Thoracic aorta (tissue), 2 donors: ENCODE measurements around the gene FMN2. TPM values are rescaled to one million over a fixed set of nuclear protein-coding genes. Genes with fewer than 3 reads are reported as not detected.

Source experiments
- ATAC-seq: fragments of 150-250 bp; one replicate; pipeline ENCODE4 v1.8.0; 2017; ENCODE audit warnings: low read depth; ENCODE audit not compliant: insufficient number of reproducible peaks, low FRiP score
- DNase-seq: peaks from one replicate; pipeline ENCODE4 v3.0.0-alpha.2; 2020; ENCODE audit warnings: low spot score
- H3K27ac ChIP-seq, 2 donors: fragments of 200-600 bp; sonication (generic); 1 replicate in 1 of 2; 2 replicates in 1 of 2; pipeline ENCODE4 v1.5.1; 2016; ENCODE audit warnings: mild to moderate bottlenecking in 2 of 2, moderate library complexity in 2 of 2
- H3K27me3 ChIP-seq: fragments of 200-600 bp; sonication (generic); replicated peaks from 2 replicates; pipeline ENCODE4 v1.6.0; 2016; ENCODE audit warnings: mild to moderate bottlenecking; ENCODE audit not compliant: insufficient read depth
- H3K36me3 ChIP-seq: fragments of 200-600 bp; sonication (generic); one replicate; pipeline ENCODE4 v1.5.1; 2016
- H3K4me1 ChIP-seq, 2 donors: fragments of 200-600 bp; sonication (generic); 1 replicate in 1 of 2; 2 replicates in 1 of 2; pipeline versions ENCODE4 v1.5.1 to v1.6.0; 2016; ENCODE audit warnings: low read depth in 2 of 2, mild to moderate bottlenecking in 1 of 2; ENCODE audit not compliant: control insufficient read depth in 1 of 2
- H3K4me3 ChIP-seq: fragments of 200-600 bp; sonication (generic); 2 replicates; pipeline ENCODE4 v1.5.1; 2016; ENCODE audit warnings: mild to moderate bottlenecking
- H3K9me3 ChIP-seq: fragments of 200-600 bp; sonication (generic); 2 replicates; pipeline ENCODE4 v1.5.1; 2016
- total RNA-seq, 2 donors: library from RNA; depleted of rRNA; stranded (reverse); fragments of >200 nt; gene quantifications; one replicate each; pipeline versions ENCODE4 v1.1.0 to v1.2.3, GENCODE V29; 2016
- TF ChIP-seq, protein P1 (sequence below): fragments of 200-600 bp; sonication (generic); IDR thresholded peaks from one replicate; pipeline ENCODE4 v1.5.1; 2019; ENCODE audit warnings: antibody characterized with exemption

FMN2 gene
- total RNA-seq, 2 donors from 2014 or later = 0.14 to 0.71 TPM

DNA sequence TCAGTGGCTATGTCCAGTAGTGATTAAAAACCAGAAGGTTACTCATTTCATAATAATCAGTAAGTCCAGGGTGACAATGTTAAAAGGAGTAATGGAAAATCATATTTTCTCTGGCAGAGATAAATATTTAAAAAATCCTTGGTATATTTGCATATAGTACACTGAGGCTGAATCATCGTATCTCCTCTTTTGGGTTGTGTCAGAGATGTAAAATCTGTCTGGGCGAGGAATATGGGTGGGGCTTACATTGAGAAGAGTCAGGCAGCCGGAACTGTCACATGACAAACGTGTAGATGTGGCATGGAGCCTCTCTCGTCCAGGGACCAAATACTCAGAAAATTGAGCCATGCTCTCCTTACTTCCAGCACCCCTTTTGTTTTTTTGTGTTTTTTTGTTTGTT lies 120.9 kb downstream of the FMN2 start:
- H3K9me3 ChIP-seq = no peaks in the 10 kb centered on the region

DNA sequence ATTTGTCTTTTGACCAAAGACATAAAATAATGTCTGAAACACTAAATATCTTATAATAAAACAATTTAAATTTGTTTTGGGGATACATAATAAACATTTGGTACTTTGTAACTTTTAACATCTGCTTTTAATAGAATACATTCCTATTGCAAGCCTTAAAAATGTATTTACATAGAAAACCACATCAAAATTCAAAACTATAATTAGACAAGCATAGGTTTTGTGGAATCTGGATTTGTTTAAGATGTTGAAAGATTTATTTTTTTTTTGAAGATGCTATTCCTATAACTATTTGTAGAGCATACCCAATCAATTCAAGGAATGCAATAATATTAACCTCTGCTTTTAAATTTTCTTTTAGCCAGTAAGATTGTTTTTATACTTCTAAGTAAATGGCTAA lies 125.7 kb downstream of the FMN2 start:
- Histone ChIP-seq H3K4me3 (no peak overlapping the region), H3K9me3 (no peaks in the 10 kb centered on the region), H3K27me3 (no peaks in the 10 kb centered on the region), H3K4me1 (no peaks in the 10 kb centered on the region), H3K36me3 (no peaks in the 10 kb centered on the region), H3K27ac (no peak overlapping the region)
- no peak for DNase-seq
- no peak for ATAC-seq
- TF ChIP-seq, protein P1, sequence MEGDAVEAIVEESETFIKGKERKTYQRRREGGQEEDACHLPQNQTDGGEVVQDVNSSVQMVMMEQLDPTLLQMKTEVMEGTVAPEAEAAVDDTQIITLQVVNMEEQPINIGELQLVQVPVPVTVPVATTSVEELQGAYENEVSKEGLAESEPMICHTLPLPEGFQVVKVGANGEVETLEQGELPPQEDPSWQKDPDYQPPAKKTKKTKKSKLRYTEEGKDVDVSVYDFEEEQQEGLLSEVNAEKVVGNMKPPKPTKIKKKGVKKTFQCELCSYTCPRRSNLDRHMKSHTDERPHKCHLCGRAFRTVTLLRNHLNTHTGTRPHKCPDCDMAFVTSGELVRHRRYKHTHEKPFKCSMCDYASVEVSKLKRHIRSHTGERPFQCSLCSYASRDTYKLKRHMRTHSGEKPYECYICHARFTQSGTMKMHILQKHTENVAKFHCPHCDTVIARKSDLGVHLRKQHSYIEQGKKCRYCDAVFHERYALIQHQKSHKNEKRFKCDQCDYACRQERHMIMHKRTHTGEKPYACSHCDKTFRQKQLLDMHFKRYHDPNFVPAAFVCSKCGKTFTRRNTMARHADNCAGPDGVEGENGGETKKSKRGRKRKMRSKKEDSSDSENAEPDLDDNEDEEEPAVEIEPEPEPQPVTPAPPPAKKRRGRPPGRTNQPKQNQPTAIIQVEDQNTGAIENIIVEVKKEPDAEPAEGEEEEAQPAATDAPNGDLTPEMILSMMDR = no peak

More for the DNA sequence above, 120.9 kb downstream of the FMN2 start:
- Histone ChIP-seq H3K4me1 (no peaks in the 10 kb centered on the region), H3K27me3 (no peaks in the 10 kb centered on the region), H3K4me3 (no peak overlapping the region), H3K36me3 (no peaks in the 10 kb centered on the region), H3K27ac (no peak overlapping the region)
- ATAC-seq (no peak), DNase-seq (no peak)
- TF ChIP-seq, protein P1 = no peak

DNA sequence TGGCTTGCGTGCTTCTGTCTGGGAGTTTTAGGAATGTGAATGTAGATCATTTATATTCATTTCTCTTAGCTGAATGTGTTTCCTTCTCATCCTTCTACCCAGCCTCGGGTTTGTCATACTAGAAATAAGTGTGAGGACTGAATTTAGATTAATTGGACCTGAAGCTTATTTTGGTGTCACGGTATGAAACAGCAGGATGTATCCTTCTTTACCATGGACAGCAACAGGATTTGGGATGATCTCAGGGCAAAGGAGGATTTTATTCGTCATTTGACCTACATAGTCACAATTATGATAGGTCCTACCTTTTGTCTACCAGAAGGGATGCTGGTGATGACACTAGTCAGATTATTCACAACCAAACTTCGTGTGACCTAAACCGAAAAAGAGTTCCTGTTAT lies 127.4 kb downstream of the FMN2 start:
- Histone ChIP-seq H3K27ac (no peak overlapping the region), H3K27me3 (no peaks in the 10 kb centered on the region), H3K4me1 (no peaks in the 10 kb centered on the region), H3K4me3 (no peak overlapping the region), H3K36me3 (no peaks in the 10 kb centered on the region), H3K9me3 (no peaks in the 10 kb centered on the region)
- TF ChIP-seq, protein P1 = no peak
- ATAC-seq = no peak
- no peak for DNase-seq

DNA sequence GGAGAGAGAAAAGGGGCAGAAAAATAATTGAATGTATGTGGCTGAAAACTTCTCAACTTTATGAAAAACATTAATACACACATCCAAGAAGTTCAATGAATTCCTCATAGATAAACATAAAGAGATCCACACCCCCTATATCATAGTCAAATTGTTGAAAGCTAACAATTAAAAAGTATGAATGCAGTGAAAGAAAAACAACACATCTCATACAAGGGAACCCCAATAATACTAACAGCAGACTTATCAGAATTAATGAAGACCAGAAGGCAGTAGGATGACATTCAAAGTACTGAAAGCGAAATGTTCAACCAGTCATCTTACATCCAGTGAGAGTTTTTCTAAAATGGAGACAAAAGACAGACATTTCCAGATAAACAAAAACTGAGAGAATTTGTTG lies 134.4 kb downstream of the FMN2 start:
- TF ChIP-seq, protein P1 = no peak
- no peak overlapping the region for H3K27ac ChIP-seq
- DNase-seq (no peak), ATAC-seq (no peak)
- H3K27me3 ChIP-seq = no peaks in the 10 kb centered on the region
- peaks cover 5% of the 10 kb centered on the region for H3K9me3 ChIP-seq
- no peaks in the 10 kb centered on the region for H3K36me3 ChIP-seq
- no peaks in the 10 kb centered on the region for H3K4me1 ChIP-seq
- H3K4me3 ChIP-seq = no peak overlapping the region

DNA sequence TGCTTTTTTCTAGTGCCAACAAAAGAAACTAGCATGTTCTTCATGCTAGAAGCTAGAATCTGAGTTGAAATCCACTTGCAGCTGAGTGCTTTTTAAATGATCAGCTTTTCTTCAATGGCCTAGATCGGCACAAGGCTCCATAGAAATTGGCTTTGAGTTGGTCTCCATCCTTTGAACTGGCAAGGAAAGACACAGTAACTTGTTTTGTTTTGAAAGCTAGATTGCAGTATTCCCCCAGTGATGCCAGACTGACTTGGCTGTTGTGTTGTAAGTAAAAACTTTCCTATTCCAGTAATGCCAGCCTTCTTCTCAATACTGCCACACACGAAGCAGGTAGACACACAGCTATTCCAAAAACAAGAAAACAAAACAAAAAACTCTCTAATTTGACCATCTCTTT lies 139.1 kb downstream of the FMN2 start:
- ATAC-seq (no peak), DNase-seq (no peak)
- no peaks in the 10 kb centered on the region for H3K27me3 ChIP-seq
- no peaks in the 10 kb centered on the region for H3K4me1 ChIP-seq
- no peak overlapping the region for H3K27ac ChIP-seq
- H3K36me3 ChIP-seq = no peaks in the 10 kb centered on the region
- TF ChIP-seq, protein P1 = no peak
- peaks cover 5% of the 10 kb centered on the region for H3K9me3 ChIP-seq
- no peak overlapping the region for H3K4me3 ChIP-seq
